GM21786 (cell line): ENCODE measurements around the gene HNRNPD.
"Not testable (repeated sequence)": the region's sequence is repeated elsewhere in the genome, so short reads cannot be mapped to it uniquely, and the experiment has no call there.

Source experiments
- ATAC-seq: cut with Tn5 transposase; IDR thresholded peaks from one replicate; pipeline ENCODE4 v1.9.1; 2021; ENCODE audit not compliant: unreplicated experiment

HNRNPD gene

DNA sequence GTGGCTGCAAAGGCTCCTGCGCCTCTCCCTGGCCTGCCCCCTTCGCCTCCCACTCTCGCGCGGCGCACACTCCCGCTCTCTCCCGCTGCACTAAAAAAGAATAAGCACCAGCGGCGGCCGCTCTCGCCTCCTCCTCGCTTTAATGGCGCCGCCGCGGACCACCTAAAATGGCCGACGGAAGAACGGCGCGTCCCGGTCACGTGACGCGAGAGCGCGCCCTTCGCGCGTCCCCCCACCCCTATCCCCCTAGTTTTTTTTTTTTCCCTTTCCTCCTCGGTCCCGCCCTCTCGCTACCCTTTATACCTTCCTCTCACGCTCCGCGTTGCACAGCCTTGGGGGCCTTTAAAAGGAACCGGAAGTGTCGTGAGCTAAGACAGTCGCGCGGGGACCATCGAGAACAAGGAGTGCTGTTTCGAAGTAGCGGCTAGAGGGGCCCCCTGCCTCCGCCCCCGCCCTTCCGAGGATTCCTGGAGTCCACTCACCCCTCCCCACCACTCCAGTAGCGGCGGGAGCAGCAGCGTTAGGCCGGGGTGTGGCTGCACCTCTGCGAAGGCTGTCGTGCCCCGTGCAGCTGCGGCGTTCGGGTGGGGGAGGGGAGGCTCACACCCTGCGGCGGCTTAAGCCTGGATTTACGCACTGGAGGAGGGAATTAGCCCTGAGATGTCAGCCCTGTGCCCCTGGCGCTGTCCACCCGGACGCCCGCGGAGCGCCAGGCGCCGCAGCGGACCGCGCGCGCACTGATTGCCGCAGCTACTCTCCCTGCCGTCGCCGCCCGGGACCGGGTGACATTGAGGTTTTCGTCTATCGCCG, at the start of gene HNRNPD:
Gene HNRNPD, minus strand, starts transcription at position 176 of the 810 bp plus-strand sequence. CDS start 313 bp downstream, outside the sequence.
- peak; percentile 95 for ATAC-seq

- ATAC-seq, result no peak
These were observed 48.8 kb upstream of the HNRNPD start for GRCh38 chr4:82422616-82423015.

- no peak for ATAC-seq
These were observed 48.2 kb upstream of the HNRNPD start for GRCh38 chr4:82421796-82422560.

GRCh38 chr4:82419451-82419850, 45.7 kb upstream of the HNRNPD start:
- no peak for ATAC-seq

- no peak for ATAC-seq
These were observed 42.2 kb upstream of the HNRNPD start for GRCh38 chr4:82415922-82416365.

DNA sequence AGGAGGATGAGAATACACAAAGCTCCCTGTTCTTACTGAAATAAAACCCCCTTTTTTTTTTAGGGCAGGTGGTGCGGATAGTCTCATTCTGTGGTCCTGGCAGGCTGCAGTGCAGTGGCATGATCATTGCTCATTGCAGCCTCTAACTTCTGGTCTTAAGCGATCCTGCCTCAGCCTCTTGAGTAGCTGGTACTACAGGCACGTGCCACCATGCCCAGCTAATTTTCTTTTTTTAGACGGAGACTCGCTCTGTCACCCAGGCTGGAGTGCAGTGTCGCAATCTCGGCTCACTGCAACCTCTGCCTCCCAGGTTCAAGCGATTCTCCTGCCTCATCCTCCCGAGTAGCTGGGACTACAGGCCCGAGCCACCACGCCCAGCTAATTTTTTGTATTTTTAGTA, 41.3 kb upstream of the HNRNPD start:
- ATAC-seq, result not testable (repeated sequence)

DNA sequence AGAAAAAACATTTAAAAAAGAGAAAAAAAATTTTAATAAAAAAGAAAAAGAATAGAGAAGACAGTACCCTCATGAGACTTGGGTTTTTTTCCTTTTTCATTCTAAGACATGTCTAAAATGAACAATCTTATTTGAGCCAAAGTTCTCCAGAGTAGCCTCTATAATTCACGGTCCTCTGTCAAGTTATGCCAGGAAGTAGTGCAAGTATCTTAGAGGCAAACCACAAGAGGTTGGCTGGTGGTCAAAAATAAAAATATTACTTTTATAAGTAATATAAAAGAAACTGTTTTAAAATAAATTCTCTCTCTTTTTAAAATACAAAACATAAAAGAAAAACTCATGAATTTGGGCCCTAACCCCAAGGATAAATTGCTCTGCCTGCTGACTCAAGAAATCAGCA, 29.9 kb upstream of the HNRNPD start:
- ATAC-seq, result no peak

DNA sequence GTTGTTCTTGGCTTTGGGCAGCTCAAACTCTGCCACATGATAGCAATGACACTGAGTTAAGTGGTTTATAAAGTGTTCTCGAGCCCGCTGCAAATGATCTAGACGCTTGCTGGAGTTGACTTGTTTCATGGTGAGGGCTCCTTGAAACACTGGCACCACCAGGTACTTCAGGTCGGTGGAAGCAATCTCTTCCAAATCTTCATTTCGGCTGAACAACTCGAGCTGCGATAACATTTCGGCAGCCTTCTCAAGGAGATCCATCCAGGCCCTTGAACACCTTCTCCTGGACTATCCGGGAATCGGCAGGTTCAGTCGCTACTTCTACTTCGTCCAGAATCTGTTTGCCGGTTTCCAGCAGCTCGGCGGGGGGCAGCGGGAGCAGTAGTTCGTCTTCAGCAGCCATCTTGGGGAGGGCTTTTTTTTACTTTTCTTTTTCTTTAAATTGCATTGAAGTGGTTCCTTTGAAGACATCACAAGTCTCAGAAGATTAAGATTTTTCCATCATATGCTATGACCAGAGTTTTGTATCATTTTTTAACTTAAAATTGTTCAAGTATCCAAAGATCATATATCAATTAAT, 28.5 kb upstream of the HNRNPD start:
- ATAC-seq, result no peak

- no peak for ATAC-seq
These were observed 27.8 kb upstream of the HNRNPD start for GRCh38 chr4:82401600-82401999.

- no peak for ATAC-seq
These were observed 24.5 kb upstream of the HNRNPD start for GRCh38 chr4:82398263-82398662.

DNA sequence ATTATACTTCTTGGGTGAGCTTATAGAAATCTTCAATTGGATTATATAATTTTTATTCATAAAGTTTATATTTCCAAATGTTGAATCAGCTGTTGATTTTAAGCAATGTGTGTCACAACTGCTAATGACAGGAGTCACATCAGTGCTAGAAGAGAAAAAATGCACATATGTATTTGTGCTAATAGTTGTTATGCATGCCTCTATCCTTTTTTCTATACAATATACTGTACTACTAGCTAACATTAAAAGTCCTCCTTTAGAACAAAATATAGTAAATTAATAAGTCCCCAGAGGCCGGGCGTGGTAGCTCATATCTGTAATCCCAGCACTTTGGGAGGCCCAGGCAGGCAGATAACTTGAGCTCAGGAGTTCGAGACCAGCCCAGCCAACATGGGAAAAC, 23.7 kb upstream of the HNRNPD start:
- no peak for ATAC-seq

DNA sequence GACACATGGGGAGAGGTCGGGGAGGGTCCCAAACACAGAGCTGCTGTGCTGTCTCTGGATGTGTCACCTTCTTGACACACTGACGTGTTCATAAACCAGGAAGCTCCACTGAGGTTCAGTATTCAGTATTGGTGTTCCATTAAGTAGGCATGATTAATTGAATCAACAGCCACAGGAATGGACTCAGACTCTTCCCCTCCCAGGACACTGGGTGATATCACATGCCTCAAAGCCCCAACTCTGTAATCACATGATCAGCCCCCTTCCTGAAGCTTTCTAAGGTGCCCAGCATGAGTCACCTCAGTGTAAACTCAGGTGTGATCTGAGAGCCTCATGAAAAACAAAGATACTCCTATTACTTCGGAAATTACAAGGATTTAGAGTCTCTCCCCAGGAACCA, 21.1 kb upstream of the HNRNPD start:
- no peak for ATAC-seq

GRCh38 chr4:82390061-82390460, 16.3 kb upstream of the HNRNPD start:
- not testable (repeated sequence) for ATAC-seq

DNA sequence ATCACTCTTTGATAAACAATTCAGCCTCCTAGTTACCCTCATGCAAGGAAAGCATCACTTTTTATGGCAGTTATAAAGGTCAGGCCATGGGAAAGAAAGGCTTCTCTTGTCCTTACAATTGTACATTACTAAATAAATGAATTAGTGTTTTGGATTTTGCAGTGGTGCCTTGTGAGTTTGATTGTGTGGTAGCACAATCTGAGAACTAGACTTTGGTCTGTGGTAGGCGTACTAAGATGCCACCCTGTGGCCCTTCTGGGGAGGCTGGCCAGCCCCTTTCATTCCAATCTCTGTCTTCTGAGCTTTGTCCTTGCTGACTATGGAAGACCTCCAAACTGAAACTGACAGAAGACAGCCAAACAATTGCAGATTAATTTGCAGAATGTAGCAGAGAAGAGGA, 14.6 kb upstream of the HNRNPD start:
- no peak for ATAC-seq

- not testable (repeated sequence) for ATAC-seq
These were observed 12.5 kb upstream of the HNRNPD start for GRCh38 chr4:82386312-82386711.

- no peak for ATAC-seq
These were observed 9.0 kb upstream of the HNRNPD start for GRCh38 chr4:82382751-82383150.

DNA sequence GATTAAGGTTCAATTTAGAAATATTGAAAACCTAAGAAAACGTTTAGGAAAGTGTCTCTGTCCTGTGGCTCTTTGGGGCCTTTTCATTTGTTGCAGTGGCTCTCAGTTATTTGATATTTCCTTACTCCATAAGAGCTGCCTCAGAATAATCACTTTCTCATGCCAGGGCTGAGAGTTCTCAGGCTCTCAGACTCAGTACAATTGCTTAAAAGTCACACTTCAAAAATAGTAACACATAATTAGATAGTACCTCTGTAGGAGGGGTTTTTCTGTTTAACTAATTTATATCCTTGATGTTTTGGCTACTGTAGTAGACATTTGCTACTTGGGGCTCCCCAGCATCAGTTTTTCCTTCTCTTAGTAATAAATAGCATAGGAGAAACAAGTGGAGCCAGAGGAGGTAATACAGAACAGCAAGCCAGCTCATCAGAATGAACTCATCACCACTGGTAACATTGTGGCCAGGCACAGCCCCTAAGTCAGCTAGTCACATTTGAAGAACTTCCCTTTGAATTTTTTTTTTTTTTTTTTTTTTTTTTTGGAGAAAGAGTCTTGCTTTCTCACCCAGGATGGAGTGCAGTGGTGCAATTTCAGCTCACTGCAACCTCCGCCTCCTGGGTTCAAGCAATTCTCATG, 8.0 kb upstream of the HNRNPD start:
- no peak for ATAC-seq

DNA sequence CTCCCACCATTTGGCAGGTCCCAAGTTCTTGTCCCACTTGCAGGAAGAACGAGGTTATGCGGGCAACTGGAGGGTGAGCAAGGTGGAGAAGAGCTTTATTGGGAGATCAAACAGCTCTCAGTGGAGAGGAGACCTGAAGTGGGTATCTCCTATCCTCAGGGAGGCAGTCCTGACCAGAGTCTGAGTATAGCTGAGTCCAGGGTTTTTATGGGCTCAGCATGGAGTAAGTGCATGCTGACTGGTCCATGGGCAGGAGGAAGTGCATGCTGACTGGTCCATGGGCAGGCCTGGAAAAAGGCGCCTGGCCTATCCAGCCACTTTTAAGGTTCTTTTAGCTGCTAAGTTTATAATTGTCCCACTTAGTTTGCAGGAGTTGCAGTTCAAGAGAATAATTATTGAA, 7.4 kb upstream of the HNRNPD start:
- no peak for ATAC-seq

DNA sequence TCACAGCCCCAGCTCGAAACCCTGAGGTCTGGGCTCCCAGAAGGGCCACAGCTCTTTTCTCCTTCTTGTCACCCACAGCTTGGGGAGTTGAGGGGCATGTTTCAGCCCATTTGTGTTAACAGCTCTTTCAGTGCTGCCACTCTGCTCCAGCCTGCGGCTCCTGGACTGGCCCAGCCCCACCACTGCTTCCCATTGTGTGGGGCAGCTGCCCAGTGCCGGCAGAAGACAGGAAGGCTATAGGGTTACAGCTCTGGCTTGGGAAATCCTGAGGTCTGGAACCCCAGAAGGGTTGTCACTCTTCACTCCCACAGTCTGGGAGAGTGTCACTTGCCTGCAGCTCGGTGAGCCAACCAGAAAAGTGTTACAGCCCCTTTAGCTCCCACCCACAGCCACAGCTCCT, 7.0 kb upstream of the HNRNPD start:
- no peak for ATAC-seq

GRCh38 chr4:82380344-82380743, 6.6 kb upstream of the HNRNPD start:
- no peak for ATAC-seq

- no peak for ATAC-seq
These were observed 2.3 kb upstream of the HNRNPD start for GRCh38 chr4:82376109-82376508.
